GM10847 (cell line): Measurements from ENCODE around the gene PSMD14.

Experiments
- POLR2A ChIP-seq: IDR thresholded peaks from 2 replicates; pipeline ENCODE4 v1.6.1; 2011; ENCODE audit not compliant: insufficient read length; ENCODE audit errors: extremely low read depth

The PSMD14 gene

GRCh38 chr2:161335626-161336025 lies 27.4 kb downstream of the PSMD14 start:
- TF ChIP-seq POLR2A, result no peak

DNA sequence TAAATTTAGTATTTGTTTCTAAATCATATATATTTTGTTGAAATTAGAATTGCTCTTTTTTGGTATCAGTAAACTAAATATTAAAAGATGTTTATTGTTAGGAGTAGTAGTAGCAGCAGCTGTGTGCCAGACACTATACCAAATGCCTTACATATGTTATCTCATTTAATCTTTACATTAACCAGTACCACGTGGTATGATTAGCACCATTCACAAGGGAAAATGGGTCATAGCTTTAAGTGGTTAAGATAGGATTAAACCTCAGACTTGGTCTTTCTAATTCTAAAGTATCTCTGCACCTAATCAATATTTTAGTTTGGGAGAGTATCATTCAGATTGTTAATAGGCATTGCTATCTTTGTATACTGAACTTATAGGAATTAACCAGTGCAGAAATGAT lies 29.0 kb downstream of the PSMD14 start:
- TF ChIP-seq POLR2A, result no peak

GRCh38 chr2:161343235-161343634 lies 35.0 kb downstream of the PSMD14 start:
- no peak for TF ChIP-seq POLR2A

DNA sequence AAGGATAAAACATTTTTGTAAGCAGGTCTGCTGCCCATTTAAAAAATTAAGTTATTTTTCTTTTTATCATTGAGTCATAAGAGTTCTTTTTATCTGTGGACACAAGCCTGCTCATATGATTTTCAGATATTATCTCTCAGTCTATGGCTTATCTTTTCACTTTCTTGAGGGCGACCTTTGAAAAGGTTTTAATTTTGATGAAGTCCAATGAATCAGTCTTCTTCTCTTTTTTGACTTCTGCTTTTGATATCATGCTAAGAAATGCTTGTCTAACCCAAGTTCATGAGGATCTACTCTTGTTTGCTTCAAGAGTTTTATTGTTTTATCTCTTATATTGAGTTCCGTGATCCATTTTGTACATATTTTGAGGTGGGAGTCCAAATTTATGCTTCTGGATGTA lies 36.5 kb downstream of the PSMD14 start:
- no peak for TF ChIP-seq POLR2A

DNA sequence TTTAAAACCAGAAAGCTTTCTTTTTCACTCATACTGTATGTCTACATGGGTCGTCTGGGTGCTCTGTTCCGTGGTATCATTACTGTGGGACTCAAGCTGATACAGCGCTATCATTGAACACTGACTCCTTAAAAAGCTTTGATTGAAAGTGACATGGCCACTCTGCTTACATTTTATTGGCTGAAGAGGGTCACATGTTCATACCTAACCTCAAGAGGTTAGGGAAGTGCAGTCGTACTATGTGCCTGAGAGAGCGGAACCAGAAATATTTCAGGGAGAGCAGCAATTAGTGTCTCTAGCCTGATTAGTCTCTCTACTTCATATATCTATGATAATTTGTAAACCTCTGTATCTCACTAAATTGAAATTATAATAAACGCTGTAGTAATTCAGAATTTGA lies 43.5 kb downstream of the PSMD14 start:
- TF ChIP-seq POLR2A, result no peak

DNA sequence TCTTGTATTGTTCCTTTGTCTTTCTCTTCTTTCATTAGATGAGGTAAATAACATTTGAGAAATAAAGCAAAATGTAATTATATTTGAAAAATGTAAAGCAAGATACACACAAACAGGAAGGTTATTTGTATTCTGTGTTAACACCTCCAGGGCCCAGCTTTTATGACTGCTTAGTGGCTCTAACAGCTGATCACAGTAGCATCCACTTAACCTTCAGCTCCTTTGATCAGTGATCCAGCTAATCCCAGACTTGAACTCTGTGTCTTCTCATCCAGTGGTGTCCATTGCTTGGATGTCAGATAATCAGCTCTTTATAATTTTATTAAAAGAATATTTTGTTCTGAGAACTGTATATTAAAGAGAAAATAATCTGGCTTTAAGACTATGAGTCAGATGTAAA lies 44.5 kb downstream of the PSMD14 start:
- TF ChIP-seq POLR2A, result no peak

- TF ChIP-seq POLR2A, result no peak
These were observed 45.3 kb downstream of the PSMD14 start for GRCh38 chr2:161353543-161353942.

DNA sequence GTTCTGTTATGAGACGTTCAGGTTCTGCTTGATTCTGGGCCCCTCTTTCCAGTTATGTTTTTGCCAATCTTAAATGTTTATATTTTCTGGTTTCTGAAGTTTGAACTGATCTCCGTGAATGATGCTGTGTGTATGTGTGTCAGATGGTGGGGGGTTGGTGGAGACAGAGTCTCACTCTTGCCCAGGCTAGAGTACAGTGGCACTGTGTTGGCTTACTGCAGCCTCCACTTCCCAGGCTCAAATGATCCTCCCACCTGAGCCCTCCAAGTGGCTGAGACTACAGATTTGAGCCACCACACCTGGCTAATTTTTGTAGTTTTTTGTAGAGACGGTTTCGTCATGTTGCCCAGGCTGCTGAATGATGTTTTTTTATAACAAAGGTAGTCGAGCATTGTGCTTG lies 45.9 kb downstream of the PSMD14 start:
- no peak for TF ChIP-seq POLR2A

GRCh38 chr2:161355106-161355505 lies 46.9 kb downstream of the PSMD14 start:
- TF ChIP-seq POLR2A, result no peak

DNA sequence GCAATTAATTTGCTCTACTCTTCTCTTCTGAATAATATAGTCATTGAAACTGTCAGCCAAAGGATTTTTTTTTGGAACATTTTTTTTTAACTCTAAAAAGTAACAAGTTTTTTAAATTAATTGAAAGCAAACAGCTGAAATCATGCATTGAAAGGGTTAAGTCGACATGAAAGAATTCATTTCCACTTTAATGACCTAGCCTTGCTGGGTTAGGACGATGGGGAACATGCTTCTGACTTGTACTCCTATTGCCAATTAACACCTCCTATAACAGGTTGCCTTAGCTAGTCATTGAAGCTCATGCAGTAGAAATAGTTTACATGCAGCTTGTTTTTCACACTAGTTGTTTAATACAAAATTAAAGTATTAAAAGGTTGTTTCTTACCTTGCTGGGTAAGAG lies 47.8 kb downstream of the PSMD14 start:
- no peak for TF ChIP-seq POLR2A

GRCh38 chr2:161357097-161357496 lies 48.9 kb downstream of the PSMD14 start:
- no peak for TF ChIP-seq POLR2A

DNA sequence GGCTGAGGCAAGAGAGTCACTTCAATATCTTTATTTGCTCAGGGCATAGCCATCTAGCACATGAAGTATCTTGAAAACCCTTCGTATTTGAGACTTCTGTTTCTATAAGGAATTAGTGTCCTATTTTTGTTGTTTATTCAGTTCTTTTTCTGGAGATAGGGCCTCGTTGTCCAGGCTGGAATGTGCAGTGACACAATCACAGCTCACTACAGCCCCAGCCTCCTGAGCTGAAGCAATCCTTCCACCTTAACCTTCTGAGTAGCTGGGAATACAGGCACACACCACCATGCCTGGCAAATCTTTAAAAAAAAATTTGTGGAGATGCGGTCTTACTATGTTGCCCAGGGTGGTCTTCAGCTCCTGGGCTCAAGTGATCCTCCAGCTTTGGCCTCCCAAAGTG lies 50.6 kb downstream of the PSMD14 start:
- TF ChIP-seq POLR2A, result no peak

GRCh38 chr2:161362568-161363166 lies 54.4 kb downstream of the PSMD14 start:
- TF ChIP-seq POLR2A, result no peak

DNA sequence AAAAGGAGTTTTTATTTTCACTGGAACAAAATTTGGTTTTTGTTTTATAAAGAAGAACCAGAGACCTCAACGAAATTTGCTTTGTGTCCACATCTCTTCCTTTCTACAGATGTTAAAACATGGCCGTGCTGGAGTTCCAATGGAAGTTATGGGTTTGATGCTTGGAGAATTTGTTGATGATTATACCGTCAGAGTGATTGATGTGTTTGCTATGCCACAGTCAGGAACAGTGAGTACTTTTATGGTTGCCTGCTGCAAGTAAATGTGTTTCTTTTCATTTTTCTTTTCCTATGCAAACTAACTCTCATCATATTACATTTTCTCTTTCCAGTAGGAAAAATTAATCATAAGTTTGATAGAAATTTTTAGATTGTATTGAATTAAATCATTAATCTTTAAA lies 59.5 kb downstream of the PSMD14 start:
- no peak for TF ChIP-seq POLR2A

DNA sequence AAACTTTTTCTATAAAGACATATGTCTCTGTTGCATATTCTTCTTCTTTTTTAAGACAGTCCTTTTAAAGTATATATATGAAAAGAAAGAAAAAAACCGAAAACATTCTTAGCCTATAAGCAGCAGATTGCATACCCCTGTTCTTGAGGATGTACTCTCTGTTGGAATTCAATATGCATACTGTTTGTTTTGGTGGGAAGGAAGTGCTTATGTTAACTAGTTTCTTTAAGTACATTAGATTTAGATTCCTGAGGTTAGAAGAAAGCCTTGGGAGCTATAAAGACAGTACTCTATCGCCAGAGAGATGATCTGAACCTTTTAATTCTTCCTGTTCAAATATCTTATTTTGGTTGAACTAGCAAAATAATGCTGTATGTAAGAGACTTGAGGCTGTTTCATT lies 61.1 kb downstream of the PSMD14 start:
- no peak for TF ChIP-seq POLR2A

- TF ChIP-seq POLR2A, result no peak
These were observed 62.8 kb downstream of the PSMD14 start for GRCh38 chr2:161370981-161371380.

DNA sequence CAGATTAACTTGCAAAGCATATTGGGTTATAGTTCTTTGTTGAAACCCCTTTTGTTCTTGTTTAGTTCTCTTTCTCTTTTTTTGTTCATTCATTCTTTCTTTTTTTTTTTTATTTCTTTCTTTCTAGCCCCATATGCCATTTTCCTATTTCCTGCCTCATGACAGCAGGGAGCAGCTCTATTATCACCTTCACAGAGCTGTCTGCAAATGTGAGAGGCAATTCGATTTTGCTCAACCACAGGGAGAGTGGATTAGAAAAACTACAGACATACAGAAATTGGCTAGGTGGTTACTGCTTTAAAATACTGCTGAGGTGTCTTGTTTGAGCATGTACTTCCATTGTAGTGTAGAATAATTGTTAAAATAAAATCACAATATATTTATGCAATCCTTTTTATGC lies 63.6 kb downstream of the PSMD14 start:
- TF ChIP-seq POLR2A, result no peak

GRCh38 chr2:161373942-161374341 lies 65.7 kb downstream of the PSMD14 start:
- TF ChIP-seq POLR2A, result no peak
